Activated gamma-delta T cell treated with Interleukin-2 at 50 U/mL for 16 hours (primary cell): Measurements from ENCODE around the gene SV2C.
A peak's percentile ranks its signal among the peaks of the same experiment; 100 is the strongest.
"Not testable (repeated sequence)": the region's sequence is repeated elsewhere in the genome, so short reads cannot be mapped to it uniquely, and the experiment has no call there.

Experiments used
- DNase-seq: peaks from one replicate; pipeline ENCODE4 v3.0.0-alpha.2; 2020

The SV2C gene

GRCh38 chr5:76363352-76364225, 280.4 kb downstream of the SV2C start:
- no peak for DNase-seq

DNA sequence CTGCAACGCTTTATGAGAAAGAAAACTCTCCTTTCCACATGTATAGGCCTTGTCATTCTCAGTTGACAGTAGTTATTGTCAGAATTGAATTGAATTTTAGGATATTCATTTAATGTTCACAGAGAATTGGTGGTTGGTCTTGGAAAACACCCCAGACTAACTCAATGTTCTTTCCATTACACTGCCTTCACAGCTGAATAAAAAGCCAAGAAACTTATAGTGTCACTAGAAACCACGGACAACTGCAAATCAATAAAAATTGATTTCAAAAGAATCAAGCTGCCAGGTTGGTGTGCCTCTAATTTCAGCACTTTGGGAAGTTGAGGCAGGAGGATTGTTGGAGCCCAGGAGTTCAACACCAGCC, 281.0 kb downstream of the SV2C start:
- DNase-seq, result no peak

- no peak for DNase-seq
These were observed 282.4 kb downstream of the SV2C start for GRCh38 chr5:76365561-76365960.

- DNase-seq, result no peak
These were observed 283.4 kb downstream of the SV2C start for GRCh38 chr5:76366596-76366995.

GRCh38 chr5:76367623-76368371, 284.6 kb downstream of the SV2C start:
- no peak for DNase-seq

GRCh38 chr5:76368941-76369340, 285.8 kb downstream of the SV2C start:
- DNase-seq, result no peak

- DNase-seq, result not testable (repeated sequence)
These were observed 286.5 kb downstream of the SV2C start for GRCh38 chr5:76369668-76370067.

DNA sequence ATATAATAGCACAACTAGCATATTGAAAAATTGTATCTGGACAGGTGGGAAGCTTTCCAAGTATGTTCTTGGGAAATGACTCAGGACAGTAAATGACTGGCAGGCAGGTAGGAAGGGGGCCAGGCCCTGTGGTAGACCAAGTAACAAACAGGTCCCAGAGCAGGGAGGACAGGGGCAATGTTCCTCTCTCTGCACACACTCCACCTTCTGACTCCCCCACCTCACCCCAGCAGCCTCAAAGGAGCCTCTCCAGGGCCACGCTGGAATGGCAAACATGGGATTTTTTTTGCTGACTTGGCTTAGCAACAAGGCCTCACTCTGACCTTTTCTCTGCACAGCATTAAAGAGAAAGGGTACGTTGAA, 288.8 kb downstream of the SV2C start:
- DNase-seq, result no peak

DNA sequence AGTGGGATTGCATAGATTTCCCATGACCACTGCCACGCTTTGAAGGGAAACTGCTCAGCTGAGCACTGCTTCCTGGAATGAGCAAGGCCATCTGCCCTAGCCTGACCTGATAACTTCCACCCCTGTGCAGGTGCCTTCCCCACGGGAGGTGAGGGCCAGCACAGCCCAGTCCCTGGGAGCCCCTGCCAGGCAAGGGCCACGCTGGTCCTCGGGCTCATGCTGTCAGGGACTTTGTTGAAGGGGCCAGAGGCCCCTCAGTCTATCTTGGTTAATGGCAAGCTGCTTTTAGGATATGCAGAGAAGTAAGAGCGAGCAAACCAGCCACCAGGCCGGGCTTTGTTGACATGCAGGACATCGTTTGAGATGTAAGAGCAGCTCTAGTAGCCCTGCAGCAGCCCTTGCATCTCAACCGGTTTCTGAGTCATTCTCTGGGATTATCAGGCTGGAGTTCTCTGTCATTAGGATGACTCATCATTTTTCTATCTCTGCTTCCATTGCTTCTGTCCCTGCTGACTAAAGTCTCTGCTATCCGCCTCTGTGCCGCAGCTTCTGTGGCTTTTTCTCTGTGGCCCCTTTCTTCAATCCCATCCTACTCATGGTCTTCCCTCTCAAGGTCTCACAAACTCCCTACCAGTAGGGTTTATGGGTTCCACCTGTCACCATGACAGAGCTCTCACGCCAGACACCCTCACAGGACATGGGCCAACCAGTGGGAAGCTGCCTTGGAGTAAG, 289.3 kb downstream of the SV2C start:
- no peak for DNase-seq

DNA sequence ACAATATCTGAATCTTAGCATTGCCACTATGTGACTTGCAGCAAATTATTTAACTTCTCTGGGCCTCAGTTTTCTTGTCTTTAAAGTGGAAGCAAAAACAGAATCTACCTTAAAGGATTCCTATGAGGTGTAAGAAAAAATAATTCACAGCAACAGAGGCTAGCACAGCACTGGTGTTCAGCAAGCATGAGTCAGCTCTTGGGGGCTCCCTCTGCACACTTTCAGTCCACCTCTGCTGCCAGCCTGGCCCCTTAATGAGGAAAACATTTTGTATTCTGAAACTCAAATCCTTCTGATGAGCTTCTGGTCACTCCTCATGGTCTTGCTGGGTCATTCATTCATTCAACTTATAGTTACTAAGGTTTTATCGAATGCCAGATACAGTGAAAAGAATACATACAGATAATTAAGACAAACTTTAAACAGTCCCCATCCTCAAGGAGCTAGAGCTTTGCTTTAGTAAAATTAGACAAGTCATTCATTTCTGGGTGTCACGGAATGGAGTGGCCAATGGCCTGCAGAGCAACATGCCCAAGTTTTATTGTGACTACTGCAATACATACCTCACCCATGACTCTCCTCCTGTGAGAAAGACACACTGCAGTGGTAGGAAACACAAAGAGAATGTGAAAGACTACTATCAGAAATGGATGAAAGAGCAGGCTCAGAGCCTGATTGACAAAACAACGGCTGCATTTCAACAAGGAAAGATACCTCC, 293.1 kb downstream of the SV2C start:
- no peak for DNase-seq

DNA sequence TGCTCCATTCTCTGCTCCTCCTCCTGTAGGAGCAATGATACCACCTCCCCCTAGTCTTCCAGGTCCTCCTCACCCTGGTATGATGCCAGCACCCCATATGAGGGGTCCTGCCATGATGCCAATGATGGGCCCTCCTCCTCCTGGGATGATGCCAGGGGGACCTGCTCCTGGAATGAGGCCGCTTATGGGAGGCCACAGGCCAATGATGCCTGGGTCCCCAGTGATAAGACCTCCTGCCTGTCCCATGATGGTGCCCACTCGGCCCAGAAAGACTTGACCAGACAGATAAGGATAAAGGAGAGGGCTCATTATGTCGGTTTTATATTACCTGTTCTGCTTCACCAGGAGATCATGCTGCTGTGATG, 293.7 kb downstream of the SV2C start:
- DNase-seq, result no peak

GRCh38 chr5:76378355-76378754, 295.2 kb downstream of the SV2C start:
- DNase-seq, result no peak

- no peak for DNase-seq
These were observed 296.1 kb downstream of the SV2C start for GRCh38 chr5:76379316-76379715.

DNA sequence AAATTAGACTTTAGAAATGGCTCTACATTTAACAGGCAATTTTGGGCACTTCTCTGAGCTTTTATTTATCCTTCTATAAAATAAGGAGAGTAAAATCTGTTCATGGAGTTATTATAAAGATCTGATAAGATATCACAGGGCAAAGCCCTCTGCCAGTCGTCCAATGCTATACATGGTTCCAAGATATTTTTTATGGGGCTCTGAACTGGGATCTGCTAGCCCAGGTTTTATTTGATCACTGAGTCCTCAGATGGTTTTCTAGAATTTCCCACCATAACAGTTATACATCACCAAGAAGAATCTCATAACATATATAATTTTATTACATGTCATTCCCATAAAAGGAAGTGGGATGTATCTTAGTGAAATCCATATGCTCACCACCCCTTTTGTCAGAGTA, 296.7 kb downstream of the SV2C start:
- DNase-seq, result no peak

DNA sequence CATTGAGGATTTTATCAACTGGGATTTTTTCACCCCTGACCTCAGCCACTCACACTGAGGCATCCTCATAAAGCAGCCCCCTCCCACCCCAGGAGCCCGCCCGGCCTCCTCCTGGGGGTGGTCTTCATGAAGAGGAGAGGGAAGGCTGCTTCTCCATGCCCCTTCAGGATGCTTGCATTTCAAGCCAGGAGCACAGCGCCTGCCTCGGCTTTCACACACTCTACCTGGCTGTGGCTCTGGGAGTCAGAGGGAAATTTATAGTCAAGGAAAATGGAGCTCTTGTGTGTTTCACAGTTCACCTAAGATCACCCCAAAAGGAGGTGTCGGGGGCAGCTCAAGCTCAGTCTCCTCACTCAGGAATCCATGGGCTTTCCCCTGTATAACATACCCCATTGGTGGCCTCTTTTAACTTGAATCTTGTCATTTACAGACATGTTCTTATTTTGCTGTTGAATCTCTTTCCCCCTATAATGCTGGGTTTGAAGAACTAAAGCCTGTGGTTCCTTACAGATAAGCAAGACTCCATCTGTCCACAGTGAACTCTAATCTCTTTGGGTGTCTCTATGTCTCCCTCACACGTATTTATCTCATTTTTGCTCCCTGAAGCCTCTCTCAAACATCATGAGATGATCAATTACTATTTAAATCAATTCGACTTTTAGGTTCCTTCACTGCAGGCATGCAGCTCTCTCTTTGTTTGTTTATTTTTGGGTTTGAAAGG, 297.3 kb downstream of the SV2C start:
- no peak for DNase-seq

DNA sequence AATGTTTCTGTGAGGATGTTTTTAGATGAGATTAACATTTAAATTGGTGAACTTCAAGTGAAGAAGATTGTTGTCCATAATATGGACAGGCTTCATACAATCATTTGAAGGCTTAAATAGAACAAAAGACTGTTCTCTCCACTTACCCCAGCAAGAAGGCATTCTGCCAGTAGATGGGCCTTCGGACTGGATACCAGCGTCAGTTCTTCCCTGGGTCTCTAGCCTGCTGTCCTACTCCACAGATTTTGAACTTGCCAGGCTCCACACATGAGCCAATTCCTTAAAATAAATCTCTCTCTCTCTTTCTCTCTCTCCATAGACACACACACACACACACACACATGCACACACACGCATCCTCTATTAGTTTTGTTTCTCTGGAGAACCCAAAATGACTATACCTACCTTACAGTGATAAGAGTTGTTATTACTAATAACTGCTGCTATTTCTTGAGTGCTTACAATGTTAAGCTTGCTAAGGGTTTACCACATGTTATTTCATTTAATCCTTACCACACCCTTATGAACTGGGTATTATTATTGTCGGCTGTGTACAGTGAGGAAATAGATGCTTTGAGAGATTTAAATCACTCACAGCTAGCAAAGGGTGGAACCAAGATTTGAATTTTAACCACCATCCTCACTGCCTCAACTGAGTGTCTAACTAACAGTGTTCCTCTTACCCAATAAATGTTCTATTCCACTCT, 300.1 kb downstream of the SV2C start:
- no peak for DNase-seq

- DNase-seq, result no peak
These were observed 301.0 kb downstream of the SV2C start for GRCh38 chr5:76384189-76384588.

DNA sequence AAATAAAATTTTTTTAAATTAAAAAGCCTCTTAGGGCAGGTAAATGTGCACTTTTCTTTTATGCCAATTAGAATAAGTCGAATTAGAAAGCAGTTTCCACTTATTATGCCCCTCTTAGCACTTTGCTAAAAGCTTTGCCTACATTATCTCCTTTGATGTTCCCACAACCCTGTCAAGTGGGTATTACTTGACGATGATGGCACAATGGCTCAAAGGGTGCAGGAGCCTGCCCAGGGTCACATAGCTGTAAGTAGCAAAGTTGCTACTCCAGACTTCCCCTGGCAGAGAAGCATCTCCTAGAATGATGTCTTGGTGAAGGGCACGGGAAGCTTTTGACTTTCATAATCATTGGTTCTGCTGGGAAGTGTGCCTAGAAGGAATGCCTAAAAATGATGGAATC, 301.5 kb downstream of the SV2C start:
- peak; percentile 21 for DNase-seq

- no peak for DNase-seq
These were observed 302.4 kb downstream of the SV2C start for GRCh38 chr5:76385540-76385939.

DNA sequence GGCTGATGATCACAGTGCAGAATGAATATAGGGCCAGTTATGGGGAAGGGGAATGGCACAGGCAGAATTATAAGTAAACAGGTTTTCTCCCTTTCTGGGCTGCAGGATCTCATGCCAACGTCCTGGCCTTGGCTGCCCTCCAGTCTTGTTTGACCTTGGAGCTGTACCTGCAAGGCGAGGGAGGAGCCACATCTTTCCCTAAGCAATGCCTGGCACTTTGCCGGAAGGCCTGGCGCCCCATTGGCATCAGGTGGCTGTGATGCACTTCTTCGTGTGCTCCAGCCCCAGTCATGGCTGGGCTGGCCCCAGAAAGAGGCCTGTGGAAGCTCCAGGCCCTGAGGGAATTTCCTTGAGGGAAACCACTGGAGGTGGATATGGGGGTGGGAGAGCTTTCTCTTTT, 303.2 kb downstream of the SV2C start:
- no peak for DNase-seq

DNA sequence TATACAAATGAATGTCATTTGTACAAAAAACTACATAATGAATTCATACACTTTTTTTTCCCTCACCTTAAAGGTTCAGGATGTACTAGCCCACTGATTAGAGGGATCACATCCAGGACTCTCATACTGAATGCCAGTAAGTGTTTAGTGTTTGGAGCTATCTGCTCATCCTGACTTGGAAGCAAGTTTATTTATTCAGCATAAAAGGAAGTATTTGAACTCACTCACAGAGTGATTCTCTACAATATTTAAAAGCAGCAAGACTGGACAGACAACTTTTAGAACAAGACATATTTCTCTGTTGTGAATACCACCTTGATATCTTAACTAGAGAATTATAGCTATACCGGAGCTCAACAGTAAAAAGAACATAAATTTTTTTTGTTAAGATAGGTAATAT, 305.1 kb downstream of the SV2C start:
- no peak for DNase-seq
